KOPT-K1 (cell line): ENCODE measurements around the gene UGP2.
A peak's percentile ranks its signal among the peaks of the same experiment; 100 is the strongest.

ENCODE experiments used
- H3K27ac ChIP-seq: fragments of 200-600 bp; sonication (generic); 2 replicates; pipeline ENCODE4 v1.5.1; 2016; ENCODE audit warnings: antibody characterized with exemption, mild to moderate bottlenecking, low read depth, low read length; ENCODE audit not compliant: poor library complexity, severe bottlenecking
- H3K36me3 ChIP-seq: fragments of 200-600 bp; sonication (generic); 2 replicates; pipeline ENCODE4 v1.5.1; 2017; ENCODE audit warnings: antibody characterized with exemption, mild to moderate bottlenecking, low read length, moderate library complexity; ENCODE audit not compliant: insufficient read depth
- H3K9me3 ChIP-seq: fragments of 200-600 bp; sonication (generic); 2 replicates; pipeline ENCODE4 v1.5.1; 2017; ENCODE audit warnings: antibody characterized with exemption, low read length, mild to moderate bottlenecking; ENCODE audit not compliant: insufficient read depth, poor library complexity, severe bottlenecking

UGP2 gene

GRCh38 chr2:63820969-63821368 lies 20.7 kb upstream of the UGP2 start:
- Histone ChIP-seq H3K9me3 (no peaks in the 10 kb centered on the region), H3K27ac (no peak overlapping the region), H3K36me3 (no peaks in the 10 kb centered on the region)

DNA sequence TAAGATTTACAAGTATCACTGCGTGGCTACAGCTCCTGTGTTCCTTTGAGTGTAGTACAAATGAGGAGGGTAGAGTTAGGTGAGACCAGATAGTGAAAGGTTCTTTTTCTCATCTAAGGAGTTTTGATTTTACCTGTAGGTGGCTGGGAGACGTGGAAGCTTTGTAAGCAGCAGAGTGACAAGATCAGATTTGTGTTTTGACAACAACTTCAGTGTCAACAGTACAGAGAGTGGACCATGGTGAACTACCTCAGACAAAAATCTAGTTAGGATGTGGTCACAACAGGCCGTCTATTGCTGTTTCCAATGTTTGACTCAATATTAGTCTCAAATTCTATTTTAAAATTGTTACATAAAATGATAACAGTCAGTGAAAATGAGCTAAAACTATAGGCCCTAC lies 20.3 kb upstream of the UGP2 start:
- Histone ChIP-seq H3K9me3 (no peaks in the 10 kb centered on the region), H3K36me3 (no peaks in the 10 kb centered on the region), H3K27ac (no peak overlapping the region)

- no peaks in the 10 kb centered on the region for H3K36me3 ChIP-seq
- H3K9me3 ChIP-seq, result no peaks in the 10 kb centered on the region
- H3K27ac ChIP-seq, result no peak overlapping the region
Measured at GRCh38 chr2:63822478-63822877, 19.2 kb upstream of the UGP2 start.

GRCh38 chr2:63827749-63828148 lies 13.9 kb upstream of the UGP2 start:
- H3K27ac ChIP-seq, result no peak overlapping the region

GRCh38 chr2:63831176-63831575 lies 10.5 kb upstream of the UGP2 start:
- H3K9me3 ChIP-seq, result no peaks in the 10 kb centered on the region
- no peaks in the 10 kb centered on the region for H3K36me3 ChIP-seq
- no peak overlapping the region for H3K27ac ChIP-seq

More at GRCh38 chr2:63827749-63828148, 13.9 kb upstream of the UGP2 start:
- H3K36me3 ChIP-seq, result no peaks in the 10 kb centered on the region
- H3K9me3 ChIP-seq, result no peaks in the 10 kb centered on the region

DNA sequence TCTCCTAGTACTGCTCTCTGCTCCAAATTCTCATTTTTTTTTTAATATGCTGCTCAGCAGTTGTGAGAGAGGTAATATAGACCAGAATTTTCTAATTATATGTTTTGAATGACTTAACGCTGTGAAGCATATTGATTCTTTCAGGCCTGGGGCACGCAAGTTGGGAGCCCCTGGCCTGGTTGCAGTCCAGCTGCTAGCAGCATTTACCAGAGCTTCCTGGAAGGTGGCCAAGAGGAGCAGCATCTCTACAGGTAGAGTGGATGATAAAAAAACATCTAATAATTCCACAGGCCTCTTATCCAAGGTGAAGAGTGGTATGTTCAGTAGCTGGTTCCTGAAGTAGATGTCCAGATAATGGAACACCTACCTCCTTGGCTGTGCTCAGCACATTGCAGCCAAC lies 7.3 kb upstream of the UGP2 start:
- Histone ChIP-seq H3K9me3 (no peaks in the 10 kb centered on the region), H3K36me3 (no peaks in the 10 kb centered on the region), H3K27ac (no peak overlapping the region)

GRCh38 chr2:63837036-63837594 lies 4.6 kb upstream of the UGP2 start:
- Histone ChIP-seq H3K9me3 (no peaks in the 10 kb centered on the region), H3K27ac (no peak overlapping the region)

DNA sequence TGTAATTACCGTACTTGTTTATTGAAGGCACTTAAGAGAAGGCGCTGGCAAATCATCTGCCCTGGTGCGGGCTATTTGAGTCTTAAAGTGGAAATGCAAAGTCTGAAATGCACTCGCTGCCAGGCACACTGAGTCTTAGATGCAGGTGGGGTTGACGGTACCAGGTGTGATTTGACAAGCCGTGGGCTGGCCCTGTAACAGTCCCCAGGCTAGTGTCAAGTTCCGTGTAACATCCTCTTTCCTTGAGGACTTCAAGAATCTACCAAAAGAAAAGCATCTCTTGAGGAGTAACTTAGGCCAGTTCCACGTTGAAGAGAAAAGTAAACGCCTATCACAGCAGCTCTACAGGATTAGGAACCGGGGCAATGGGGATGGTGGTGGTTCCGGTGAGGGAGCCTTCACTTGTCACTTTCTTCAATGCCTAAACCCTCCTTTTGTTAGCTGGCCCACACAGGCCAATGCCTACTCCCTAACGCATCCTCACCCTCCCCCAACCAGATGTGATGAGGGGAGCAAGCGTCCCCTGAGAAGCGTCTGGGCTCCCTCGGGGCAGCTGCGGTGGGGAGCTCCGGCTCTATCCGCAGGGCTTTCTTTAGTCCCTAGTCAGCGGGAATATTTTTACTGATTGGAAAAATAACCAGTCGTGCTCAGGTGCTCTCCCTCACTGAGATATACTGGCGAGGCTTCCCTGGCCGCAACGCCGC lies 1.5 kb upstream of the UGP2 start:
- Histone ChIP-seq H3K27ac (peak overlapping the region; percentile 99), H3K36me3 (peaks cover 12% of the 10 kb centered on the region)

More at GRCh38 chr2:63837036-63837594, 4.6 kb upstream of the UGP2 start:
- H3K36me3 ChIP-seq, result no peaks in the 10 kb centered on the region; the same call in 1 of the 2 replicates

GRCh38 chr2:63840785-63841253 lies 877 bp upstream of the UGP2 start:
- no peaks in the 10 kb centered on the region for H3K9me3 ChIP-seq
- peaks cover 14% of the 10 kb centered on the region for H3K36me3 ChIP-seq
- H3K27ac ChIP-seq, result peak overlapping the region; percentile 99

More for the DNA sequence above, 1.5 kb upstream of the UGP2 start:
- H3K9me3 ChIP-seq, result no peaks in the 10 kb centered on the region

DNA sequence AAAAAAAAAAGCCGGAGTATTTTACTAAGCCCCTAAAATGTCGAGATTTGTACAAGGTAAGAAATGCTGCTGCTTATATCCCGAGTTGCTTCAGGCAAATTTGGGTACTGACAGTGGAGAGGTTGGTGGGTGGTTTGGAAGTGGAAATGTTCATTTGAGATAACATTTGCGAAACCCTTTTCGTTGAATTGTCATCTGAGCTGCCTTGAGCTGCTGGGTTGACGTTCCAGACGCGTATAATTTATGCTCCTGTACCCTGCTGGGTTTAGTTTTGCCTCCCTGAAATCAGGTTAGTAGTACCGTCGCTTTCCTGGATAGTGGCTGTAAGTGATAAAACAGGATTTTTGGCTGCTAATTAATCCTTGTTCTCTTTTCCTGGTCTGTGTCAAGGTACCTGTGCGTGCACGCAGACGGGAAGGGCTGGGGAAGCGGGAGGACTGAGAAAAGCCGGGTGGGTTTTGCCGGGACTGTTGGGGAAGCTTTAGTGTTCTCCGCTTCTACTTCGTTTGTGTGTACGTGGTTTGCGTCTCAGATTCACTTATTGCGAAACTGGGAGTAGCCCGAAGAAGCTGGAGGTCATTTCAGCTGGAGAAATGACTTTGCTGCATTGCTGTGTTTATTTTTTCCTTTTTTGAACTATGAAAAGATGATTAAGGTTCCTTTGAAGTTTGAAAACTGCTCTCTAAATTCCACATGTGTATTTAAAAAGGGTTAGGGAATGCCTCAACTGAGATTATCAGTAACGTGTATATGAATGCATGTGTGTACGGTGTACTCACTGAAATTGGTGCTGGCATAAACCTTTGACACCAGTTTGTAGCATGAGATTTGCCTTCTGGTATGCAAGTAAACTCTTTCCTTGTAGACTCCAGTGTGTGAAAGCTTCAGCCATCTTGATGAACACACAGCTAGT lies 709 bp downstream of the UGP2 start:
- peak overlapping the region; percentile 99 for H3K27ac ChIP-seq
- no peaks in the 10 kb centered on the region for H3K9me3 ChIP-seq
- peaks cover 21% of the 10 kb centered on the region for H3K36me3 ChIP-seq

GRCh38 chr2:63843093-63843492 lies 1.4 kb downstream of the UGP2 start:
- peaks cover 21% of the 10 kb centered on the region for H3K36me3 ChIP-seq

GRCh38 chr2:63843791-63844190 lies 2.1 kb downstream of the UGP2 start:
- Histone ChIP-seq H3K36me3 (peaks cover 21% of the 10 kb centered on the region), H3K9me3 (no peaks in the 10 kb centered on the region), H3K27ac (peak overlapping the region; percentile 99)

More at GRCh38 chr2:63843093-63843492, 1.4 kb downstream of the UGP2 start:
- peak overlapping the region; percentile 99 for H3K27ac ChIP-seq
- H3K9me3 ChIP-seq, result no peaks in the 10 kb centered on the region

DNA sequence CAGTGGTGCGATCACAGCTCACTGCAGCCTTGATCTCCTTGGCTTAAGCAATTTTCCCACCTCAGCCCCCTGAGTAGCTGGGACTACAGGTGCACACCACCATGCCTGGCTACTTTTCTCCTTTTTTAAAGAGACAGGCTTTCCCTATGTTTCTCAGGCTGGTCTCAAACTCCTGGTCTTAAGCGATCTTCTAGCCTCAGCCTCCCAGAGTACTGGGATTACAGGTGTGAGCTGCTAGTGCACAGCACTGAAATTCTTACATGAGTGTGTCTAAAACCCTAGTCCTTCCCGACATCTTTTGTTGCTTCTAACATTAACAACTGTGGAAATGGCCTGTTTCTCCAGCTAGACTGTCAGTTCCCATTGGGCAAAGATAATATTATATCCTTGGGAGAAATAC lies 2.9 kb downstream of the UGP2 start:
- Histone ChIP-seq H3K36me3 (peaks cover 21% of the 10 kb centered on the region), H3K9me3 (no peaks in the 10 kb centered on the region), H3K27ac (peak overlapping the region; percentile 99)

GRCh38 chr2:63845866-63846265 lies 4.2 kb downstream of the UGP2 start:
- Histone ChIP-seq H3K27ac (peak overlapping the region; percentile 99), H3K36me3 (peaks cover 21% of the 10 kb centered on the region), H3K9me3 (no peaks in the 10 kb centered on the region)

GRCh38 chr2:63846487-63846886 lies 4.8 kb downstream of the UGP2 start:
- Histone ChIP-seq H3K36me3 (peaks cover 21% of the 10 kb centered on the region), H3K27ac (peak overlapping the region; percentile 99), H3K9me3 (no peaks in the 10 kb centered on the region)
